GM20000 (cell line): ENCODE measurements around the gene CHRNA4.
"Not testable (repeated sequence)": the region's sequence is repeated elsewhere in the genome, so short reads cannot be mapped to it uniquely, and the experiment has no call there.

ENCODE experiments used
- DNase-seq: peaks from one replicate; pipeline ENCODE4 v3.0.0; 2012; ENCODE audit warnings: low spot score
- CTCF ChIP-seq: IDR thresholded peaks from 2 replicates; pipeline ENCODE4 v1.5.1; 2012; ENCODE audit warnings: mild to moderate bottlenecking, control low read depth; ENCODE audit errors: extremely low read depth, missing control alignments

The CHRNA4 gene

GRCh38 chr20:63343460-63344445 is 17.4 kb downstream of the CHRNA4 start:
- DNase-seq: no peak
- TF ChIP-seq CTCF: no peak

- no peak for TF ChIP-seq CTCF
- DNase-seq: no peak
Observed at GRCh38 chr20:63342561-63343459, 18.3 kb downstream of the CHRNA4 start.

- DNase-seq: not testable (repeated sequence)
Observed at GRCh38 chr20:63340158-63340688, 20.9 kb downstream of the CHRNA4 start.

- not testable (repeated sequence) for DNase-seq
Observed at GRCh38 chr20:63339154-63340094, 21.7 kb downstream of the CHRNA4 start.

- no peak for DNase-seq
- TF ChIP-seq CTCF: no peak
Observed at GRCh38 chr20:63337786-63338420, 23.2 kb downstream of the CHRNA4 start.

- no peak for TF ChIP-seq CTCF
- no peak for DNase-seq
Observed at GRCh38 chr20:63336232-63336752, 24.9 kb downstream of the CHRNA4 start.

- no peak for DNase-seq
- no peak for TF ChIP-seq CTCF
Observed at GRCh38 chr20:63335711-63336110, 25.4 kb downstream of the CHRNA4 start.

GRCh38 chr20:63335060-63335459 is 26.1 kb downstream of the CHRNA4 start:
- DNase-seq: not testable (repeated sequence)
